Measurements from ENCODE around the gene OCRL.

- TF ChIP-seq CTCF (IDR thresholded peaks at IDR 0.05; ENCODE audit: insufficient read depth, low read depth, low read length), result no peak
- TF ChIP-seq EZH2 (IDR thresholded peaks at IDR 0.05; ENCODE audit: insufficient read depth, low read length), result no peak
Observed at GRCh38 chrX:129585691-129586090, 45.6 kb downstream of the OCRL start.
